ENCODE data around the gene SMARCB1. TPM values are rescaled to one million over a fixed set of nuclear protein-coding genes. Genes with fewer than 3 reads are reported as not detected.

The SMARCB1 gene
- total RNA-seq, 1 experiment from 2014 or later = 88.2 TPM

GRCh38 chr22:23772649-23773473, 13.9 kb upstream of the SMARCB1 start, which contains the start of gene MMP11:
MMP11 (plus strand) TSS chr22:23772849; CDS start chr22:23772871, 22 bp downstream.
- Mint-ChIP-seq H3K36me3 (ENCODE audit: insufficient read depth, unreplicated experiment) (peaks cover 6% of the 10 kb centered on the region), H3K27ac (ENCODE audit: unreplicated experiment) (no peak within 1 kb of the TSS), H3K4me1 (ENCODE audit: low read depth, unreplicated experiment) (peaks cover 20% of the 10 kb centered on the region), H3K4me3 (ENCODE audit: low read depth, unreplicated experiment) (peak within 1 kb of the TSS; percentile 45), H3K27me3 (ENCODE audit: unreplicated experiment) (peaks cover 26% of the 10 kb centered on the region), H3K9me3 (ENCODE audit: low read depth, unreplicated experiment) (no peaks in the 10 kb centered on the region)
- CTCF ChIA-PET = no interaction called here
- intact Hi-C loops (cut with micrococcal nuclease; ENCODE audit: unreplicated experiment) = no loop called here
- no TSS peak for BruUV-seq (replicated peaks)
- TF ChIP-seq CTCF (IDR thresholded peaks at IDR 0.05; ENCODE audit: unreplicated experiment) = no peak
- peak; percentile 50 for DNase-seq

- no TSS peak for BruUV-seq (replicated peaks)
- CTCF ChIA-PET = no interaction called here
- H3K27me3 Mint-ChIP-seq (ENCODE audit: unreplicated experiment) = peaks cover 26% of the 10 kb centered on the region
- H3K4me3 Mint-ChIP-seq (ENCODE audit: low read depth, unreplicated experiment) = peak overlapping the region; percentile 45
- peaks cover 20% of the 10 kb centered on the region for H3K4me1 Mint-ChIP-seq (ENCODE audit: low read depth, unreplicated experiment)
- no peak for TF ChIP-seq CTCF (IDR thresholded peaks at IDR 0.05; ENCODE audit: unreplicated experiment)
- intact Hi-C loops (cut with micrococcal nuclease; ENCODE audit: unreplicated experiment) = no loop called here
- H3K27ac Mint-ChIP-seq (ENCODE audit: unreplicated experiment) = no peak overlapping the region
- H3K9me3 Mint-ChIP-seq (ENCODE audit: low read depth, unreplicated experiment) = no peaks in the 10 kb centered on the region
- no peaks in the 10 kb centered on the region for H3K36me3 Mint-ChIP-seq (ENCODE audit: insufficient read depth, unreplicated experiment)
- DNase-seq = no peak
These were observed 13.2 kb upstream of the SMARCB1 start for GRCh38 chr22:23773483-23774113.

GRCh38 chr22:23774114-23774921, 12.4 kb upstream of the SMARCB1 start:
- no peaks in the 10 kb centered on the region for H3K36me3 Mint-ChIP-seq (ENCODE audit: insufficient read depth, unreplicated experiment)
- H3K4me1 Mint-ChIP-seq (ENCODE audit: low read depth, unreplicated experiment) = peaks cover 22% of the 10 kb centered on the region
- BruUV-seq (replicated peaks) = no TSS peak
- no peak overlapping the region for H3K27ac Mint-ChIP-seq (ENCODE audit: unreplicated experiment)
- H3K27me3 Mint-ChIP-seq (ENCODE audit: unreplicated experiment) = peaks cover 26% of the 10 kb centered on the region
- H3K4me3 Mint-ChIP-seq (ENCODE audit: low read depth, unreplicated experiment) = no peak overlapping the region
- CTCF ChIA-PET = interaction anchor here (0.5 kb wide), 1 partner anchor 83 kb away, joined by 4 read pairs; the partner anchor contains the start of gene SLC2A11
- intact Hi-C loops (cut with micrococcal nuclease; ENCODE audit: unreplicated experiment) = no loop called here
- no peak for DNase-seq
- no peaks in the 10 kb centered on the region for H3K9me3 Mint-ChIP-seq (ENCODE audit: low read depth, unreplicated experiment)
- TF ChIP-seq CTCF (IDR thresholded peaks at IDR 0.05; ENCODE audit: unreplicated experiment) = no peak

GRCh38 chr22:23774922-23775436, 11.8 kb upstream of the SMARCB1 start:
- CTCF ChIA-PET = interaction anchor here (0.5 kb wide), 1 partner anchor 83 kb away, joined by 4 read pairs; the partner anchor contains the start of gene SLC2A11
- no peak for DNase-seq
- no peak overlapping the region for H3K4me3 Mint-ChIP-seq (ENCODE audit: low read depth, unreplicated experiment)
- no peak overlapping the region for H3K27ac Mint-ChIP-seq (ENCODE audit: unreplicated experiment)
- H3K9me3 Mint-ChIP-seq (ENCODE audit: low read depth, unreplicated experiment) = no peaks in the 10 kb centered on the region
- peaks cover 4% of the 10 kb centered on the region for H3K36me3 Mint-ChIP-seq (ENCODE audit: insufficient read depth, unreplicated experiment)
- peaks cover 28% of the 10 kb centered on the region for H3K4me1 Mint-ChIP-seq (ENCODE audit: low read depth, unreplicated experiment)
- no peak for TF ChIP-seq CTCF (IDR thresholded peaks at IDR 0.05; ENCODE audit: unreplicated experiment)
- intact Hi-C loops (cut with micrococcal nuclease; ENCODE audit: unreplicated experiment) = no loop called here
- H3K27me3 Mint-ChIP-seq (ENCODE audit: unreplicated experiment) = peaks cover 26% of the 10 kb centered on the region
- BruUV-seq (replicated peaks) = no TSS peak
